Stimulated activated CD8-positive, alpha-beta memory T cell treated with anti-CD3 and anti-CD28 coated beads, Interleukin-15, amount 100 ng/mL, for 1 hour (primary cell): Measurements from ENCODE around the gene RIOK2.
"Not testable (repeated sequence)": the region's sequence is repeated elsewhere in the genome, so short reads cannot be mapped to it uniquely, and the experiment has no call there.

Source experiments
- DNase-seq: peaks from one replicate; pipeline ENCODE4 v3.0.0-alpha.2; 2020; ENCODE audit warnings: low read depth

RIOK2 gene

DNA sequence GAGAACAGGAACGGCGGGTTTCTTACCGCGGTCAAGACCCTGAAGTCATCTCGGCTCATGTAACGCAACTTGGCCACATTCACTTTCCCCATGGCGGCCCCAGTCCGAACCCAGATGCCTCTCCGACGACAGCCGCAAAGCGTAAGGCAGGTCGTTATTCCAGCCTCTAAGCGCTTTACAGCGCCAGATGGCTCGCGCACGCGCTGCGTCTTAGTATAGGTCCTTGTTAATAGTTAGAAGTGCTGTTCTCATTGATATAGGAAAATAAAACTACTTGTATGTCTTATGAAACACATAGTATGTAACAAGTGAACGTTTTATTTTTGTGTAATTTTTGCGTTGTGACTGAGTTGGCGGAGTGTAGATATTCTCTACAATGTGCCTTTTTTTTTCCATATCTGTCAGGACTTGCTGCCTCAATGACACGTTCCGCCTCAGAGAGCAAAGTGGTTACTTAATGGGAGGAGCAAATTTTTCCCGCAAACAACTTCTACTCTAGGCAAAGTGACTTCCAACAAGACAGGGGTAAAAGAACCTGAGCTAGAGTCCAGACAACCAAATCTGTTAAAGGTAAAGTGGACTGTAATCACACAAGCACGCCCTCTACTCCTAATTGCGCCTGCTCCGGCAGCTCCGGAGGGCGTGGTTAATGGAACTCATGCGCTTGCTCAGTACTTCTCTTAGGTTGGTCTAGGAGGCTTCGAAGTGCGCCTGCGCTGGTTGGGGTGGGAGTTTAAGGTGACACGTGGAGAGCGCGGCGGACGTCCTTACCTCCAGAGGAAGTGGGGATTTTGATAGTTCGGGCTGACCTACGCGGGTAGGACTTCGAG, at the start of gene RIOK2:
Gene RIOK2 (minus strand): TSS at position 148 of the 830 bp plus-strand sequence. CDS start 56 bp downstream, at position 92.
- DNase-seq: peak; percentile 82

- no peak for DNase-seq
Observed at GRCh38 chr5:97231025-97231636, 48.1 kb upstream of the RIOK2 start.

DNA sequence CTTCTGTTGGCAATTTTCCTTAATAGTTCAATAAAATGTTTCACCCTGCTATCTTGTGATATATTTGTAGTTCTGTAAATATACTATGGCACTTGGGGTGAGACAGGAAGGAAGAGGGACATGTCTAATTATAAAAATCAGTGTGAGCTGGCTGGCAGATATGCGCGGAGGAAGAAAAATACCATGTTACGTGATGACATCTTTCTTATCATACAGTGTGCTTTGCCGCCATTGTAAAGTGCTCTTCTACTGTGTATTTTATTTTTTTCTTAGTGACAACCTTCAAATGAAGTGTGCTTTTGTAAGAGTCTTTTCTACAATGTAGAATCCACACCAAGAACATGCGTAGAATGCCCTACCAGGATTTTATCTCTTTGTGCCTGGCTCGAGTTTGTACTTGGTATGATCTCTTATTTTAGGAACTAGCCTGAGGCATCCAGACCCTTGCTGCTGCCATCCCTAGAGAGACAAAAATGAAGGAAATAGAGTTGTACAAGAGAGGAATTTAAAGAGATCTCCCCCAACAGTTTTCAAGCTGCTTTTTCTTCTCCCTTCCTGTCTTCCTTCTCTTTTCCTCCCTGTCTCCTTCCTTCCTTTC, 46.7 kb upstream of the RIOK2 start:
- DNase-seq: no peak

DNA sequence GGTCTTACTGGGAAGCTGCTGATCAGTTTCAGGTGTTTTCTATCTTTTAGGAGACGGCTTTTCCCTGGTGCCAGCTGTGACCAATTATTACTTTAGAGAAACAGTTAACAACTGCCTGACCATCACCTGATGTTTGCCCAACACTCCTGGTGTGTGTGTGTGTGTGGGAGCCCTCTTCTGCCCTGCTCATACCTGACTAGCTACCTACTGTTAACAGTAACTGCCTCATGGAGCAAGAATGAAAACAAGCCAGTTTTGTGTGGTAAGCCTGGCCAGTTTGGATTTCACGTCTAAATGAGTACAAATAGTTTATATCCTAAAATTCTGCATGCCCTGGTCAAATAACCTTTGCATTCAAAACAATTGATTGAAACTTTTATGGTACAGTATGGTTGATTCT, 46.1 kb upstream of the RIOK2 start:
- no peak for DNase-seq

GRCh38 chr5:97225222-97225621, 42.2 kb upstream of the RIOK2 start:
- no peak for DNase-seq

DNA sequence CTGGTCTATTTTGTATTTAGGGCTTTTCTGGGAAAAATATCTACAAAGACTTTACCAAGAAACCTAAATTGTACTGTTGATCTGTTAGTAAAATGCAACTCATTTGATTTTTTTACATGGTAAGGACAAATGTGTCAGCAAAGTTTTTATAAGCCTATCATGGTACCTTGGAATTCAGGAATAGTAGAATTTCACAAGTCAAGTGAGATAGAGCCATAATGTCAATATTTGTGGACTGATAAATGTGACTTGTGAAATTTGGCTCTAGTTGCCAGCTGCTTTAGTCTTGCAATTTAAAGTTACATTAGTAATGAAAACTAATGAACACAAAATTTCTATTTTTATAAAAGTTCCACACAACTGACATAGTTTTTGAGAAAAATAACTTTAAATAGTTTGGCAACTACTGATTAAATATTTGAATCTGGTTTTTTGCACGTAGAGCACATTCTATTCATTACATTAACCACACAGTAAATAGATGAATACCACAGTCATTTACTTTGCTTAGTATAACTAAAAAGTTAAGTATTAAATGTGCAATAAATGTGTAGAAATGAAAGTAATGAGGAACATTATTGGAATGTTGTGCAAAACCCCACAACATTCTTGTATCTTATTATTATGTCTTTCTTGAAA, 41.2 kb upstream of the RIOK2 start:
- no peak for DNase-seq

DNA sequence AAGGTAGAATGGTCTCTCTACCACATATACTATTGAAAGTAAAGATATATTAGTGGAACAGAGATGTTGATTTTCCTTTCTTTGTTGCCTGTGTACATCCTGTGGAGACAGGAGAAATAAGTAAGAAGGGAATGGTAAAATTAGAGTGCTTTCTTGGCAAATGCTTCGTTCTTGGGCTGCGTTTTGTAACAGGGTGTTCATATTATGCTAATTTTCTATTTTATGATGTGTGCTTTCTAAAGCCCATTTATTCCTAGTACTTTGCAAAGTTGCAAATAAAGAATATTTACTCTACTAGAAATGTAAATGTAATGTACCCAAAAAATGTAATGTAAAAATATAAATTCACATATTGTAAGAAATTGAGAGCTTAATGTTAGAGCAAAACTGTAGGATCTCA, 40.5 kb upstream of the RIOK2 start:
- DNase-seq: no peak

DNA sequence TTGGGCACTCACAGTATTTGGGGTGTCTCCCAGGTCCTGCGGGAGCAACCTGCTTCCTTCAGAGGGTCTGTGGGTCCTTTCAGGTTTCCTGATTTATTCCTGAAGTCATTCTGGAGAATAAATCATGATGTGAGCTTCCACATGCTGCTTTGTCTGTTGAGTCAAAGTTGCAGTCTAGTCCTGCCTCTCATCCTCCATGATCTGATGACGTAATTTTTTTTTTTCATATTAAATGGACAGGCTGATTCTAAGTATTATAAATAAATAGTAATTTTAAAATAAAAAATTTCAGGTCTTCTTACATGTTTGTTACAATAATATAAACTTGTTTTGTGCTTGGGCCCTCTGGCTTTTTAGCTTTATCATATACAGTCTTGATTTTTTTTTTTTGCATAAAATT, 26.3 kb upstream of the RIOK2 start:
- DNase-seq: no peak

GRCh38 chr5:97208714-97209113, 25.7 kb upstream of the RIOK2 start:
- no peak for DNase-seq

DNA sequence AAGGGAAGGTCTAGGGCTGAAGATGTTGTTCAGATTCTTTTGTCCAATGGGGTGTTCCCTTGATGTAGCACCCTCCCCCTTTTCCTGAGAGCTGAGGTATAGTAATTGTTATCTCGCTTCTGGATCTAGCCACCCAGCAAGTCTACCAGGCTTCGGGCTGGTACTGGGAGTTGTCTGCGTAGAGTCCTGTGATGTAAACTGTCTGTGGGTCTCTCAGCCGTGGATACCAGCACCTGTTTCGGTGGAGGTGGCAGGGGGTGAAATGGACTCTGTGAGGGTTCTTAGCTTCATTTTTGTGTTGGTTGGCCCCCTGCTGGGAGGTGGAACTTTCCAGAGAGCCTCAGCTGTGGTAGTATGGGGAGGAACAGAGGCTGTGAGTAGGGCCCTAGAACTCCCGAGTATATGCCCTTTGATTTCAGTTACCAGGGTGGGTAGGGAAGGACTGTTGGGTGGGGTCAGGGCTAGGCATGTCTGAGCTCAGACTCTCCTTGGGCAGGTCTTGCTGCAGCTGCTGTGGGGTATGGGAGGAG, 25.2 kb upstream of the RIOK2 start:
- no peak for DNase-seq

- DNase-seq: no peak
Observed at GRCh38 chr5:97194366-97194765, 11.3 kb upstream of the RIOK2 start.

DNA sequence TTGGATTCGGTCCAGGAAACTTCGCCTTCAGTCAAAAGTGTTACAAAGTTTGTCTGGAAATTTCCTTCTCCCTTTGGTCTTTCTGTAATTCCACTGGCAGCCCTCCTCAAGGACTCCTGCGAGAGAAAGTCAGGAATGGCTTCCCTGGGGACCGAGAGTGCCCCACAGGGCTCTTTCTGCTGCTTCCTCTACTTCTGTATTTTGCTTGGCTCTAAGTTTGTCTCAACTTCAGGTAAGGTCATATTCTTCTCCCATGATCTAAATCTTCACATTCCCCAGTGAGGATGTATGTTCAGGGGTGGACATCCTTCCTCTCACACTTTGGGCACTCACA, 10.3 kb upstream of the RIOK2 start:
- no peak for DNase-seq

- no peak for DNase-seq
Observed at GRCh38 chr5:97192580-97193354, 9.7 kb upstream of the RIOK2 start.

GRCh38 chr5:97191893-97192292, 8.8 kb upstream of the RIOK2 start:
- no peak for DNase-seq

- DNase-seq: not testable (repeated sequence)
Observed at GRCh38 chr5:97189523-97189922, 6.5 kb upstream of the RIOK2 start.

- no peak for DNase-seq
Observed at GRCh38 chr5:97183930-97184213, 825 bp upstream of the RIOK2 start.

- DNase-seq: no peak
Observed at GRCh38 chr5:97182571-97183099, 412 bp downstream of the RIOK2 start.

- no peak for DNase-seq
Observed at GRCh38 chr5:97181856-97182545, 1.0 kb downstream of the RIOK2 start.

DNA sequence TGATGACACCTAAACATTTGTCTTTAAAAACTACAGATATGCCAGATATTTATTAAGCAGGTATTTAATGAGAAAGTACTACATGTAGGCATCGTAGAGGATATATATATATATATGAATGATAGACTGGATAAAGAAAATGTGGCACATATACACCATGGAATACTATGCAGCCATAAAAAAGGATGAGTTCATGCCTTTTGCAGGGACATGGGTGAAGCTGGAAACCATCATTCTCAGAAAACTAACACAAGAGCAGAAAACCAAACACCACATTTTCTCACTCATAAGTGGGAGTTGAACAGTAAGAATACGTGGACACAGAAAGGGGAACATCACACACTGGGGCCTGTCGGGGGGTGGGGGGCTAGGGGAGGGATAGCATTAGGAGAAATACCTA, 3.6 kb downstream of the RIOK2 start:
- DNase-seq: not testable (repeated sequence)

- DNase-seq: no peak
Observed at GRCh38 chr5:97172227-97172626, 10.8 kb downstream of the RIOK2 start.

GRCh38 chr5:97171703-97172102, 11.3 kb downstream of the RIOK2 start:
- DNase-seq: no peak
